ENCODE data around the gene SH2D6.

- TF ChIP-seq CTCF (IDR thresholded peaks at IDR 0.05) (no peak), EZH2 (IDR thresholded peaks at IDR 0.05) (no peak), EZH2phosphoT487 (IDR thresholded peaks at IDR 0.05) (no peak)
These were observed 33.7 kb downstream of the SH2D6 start for GRCh38 chr2:85452237-85452636.

All from neural progenitor cell (in vitro differentiated cells).